ENCODE data around the gene VEZF1.
A peak's percentile ranks its signal among the peaks of the same experiment; 100 is the strongest.

Gene VEZF1

GRCh38 chr17:57987581-57988300 lies at the start of gene VEZF1:
TSS of gene VEZF1 (minus strand) at chr17:57988254. CDS start at chr17:57988111, 143 bp downstream.
- peak; percentile 81 for DNase-seq

GRCh38 chr17:58032691-58033415 lies 44.8 kb upstream of the VEZF1 start:
- no peak for DNase-seq

- DNase-seq, result no peak
These were observed 40.5 kb upstream of the VEZF1 start for GRCh38 chr17:58028578-58028977.

GRCh38 chr17:58020401-58020800 lies 32.3 kb upstream of the VEZF1 start:
- no peak for DNase-seq

- DNase-seq, result no peak
These were observed 31.5 kb upstream of the VEZF1 start for GRCh38 chr17:58019521-58019920.

GRCh38 chr17:58019039-58019438 lies 31.0 kb upstream of the VEZF1 start:
- no peak for DNase-seq

- DNase-seq, result no peak
These were observed 22.2 kb upstream of the VEZF1 start for GRCh38 chr17:58010067-58010799.

- DNase-seq, result no peak
These were observed 20.0 kb upstream of the VEZF1 start for GRCh38 chr17:58007781-58008706.

- peak; percentile 100 for DNase-seq
These were observed 19.1 kb upstream of the VEZF1 start, which contains the start of gene SRSF1 for GRCh38 chr17:58006924-58007780. TSS of gene SRSF1 (minus strand) at chr17:58007246. CDS start at chr17:58007137, 109 bp downstream.

GRCh38 chr17:58006560-58006923 lies 18.5 kb upstream of the VEZF1 start:
- DNase-seq, result peak; percentile 87

- DNase-seq, result no peak
These were observed 17.9 kb upstream of the VEZF1 start for GRCh38 chr17:58005728-58006559.

- DNase-seq, result no peak
These were observed 17.1 kb upstream of the VEZF1 start for GRCh38 chr17:58005031-58005727.

GRCh38 chr17:58004060-58004459 lies 16.0 kb upstream of the VEZF1 start:
- no peak for DNase-seq

GRCh38 chr17:58002973-58003372 lies 14.9 kb upstream of the VEZF1 start:
- no peak for DNase-seq

GRCh38 chr17:58002154-58002948 lies 14.3 kb upstream of the VEZF1 start:
- no peak for DNase-seq

GRCh38 chr17:58001461-58002124 lies 13.5 kb upstream of the VEZF1 start:
- no peak for DNase-seq

- peak; percentile 65 for DNase-seq
These were observed 11.5 kb upstream of the VEZF1 start for GRCh38 chr17:57999496-58000017.

- DNase-seq, result no peak
These were observed 11.0 kb upstream of the VEZF1 start for GRCh38 chr17:57999010-57999495.
